Calu3 (cell line): ENCODE results near the gene NUP62. TPM values are rescaled to one million over a fixed set of nuclear protein-coding genes. Genes with fewer than 3 reads are reported as not detected.
A peak's percentile ranks its signal among the peaks of the same experiment; 100 is the strongest.

Source experiments
- BruUV-seq: library from RNA; stranded (reverse); fragments of 400-500 nt; replicated peaks from 2 replicates; lab custom pipeline; 2021; lab: Mats Ljungman, UMichigan
- CTCF ChIA-PET: fragments of 300-600 bp; sonication (Branson Sonifier 250); formaldehyde crosslinking; loops from one replicate; lab custom pipeline; 2022; ENCODE audit warnings: antibody characterized with exemption; lab: Charles Lee
- DNase-seq: peaks from one replicate; pipeline ENCODE4 v3.0.0; 2022
- H3K27ac Mint-ChIP-seq: one replicate; pipeline ENCODE4 v1.8.0; 2022; ENCODE audit warnings: mixed read lengths; ENCODE audit not compliant: unreplicated experiment
- H3K27me3 Mint-ChIP-seq: one replicate; pipeline ENCODE4 v1.8.0; 2022; ENCODE audit warnings: mixed read lengths; ENCODE audit not compliant: unreplicated experiment
- H3K36me3 Mint-ChIP-seq: one replicate; pipeline ENCODE4 v1.8.0; 2022; ENCODE audit warnings: mild to moderate bottlenecking, moderate library complexity, mixed read lengths; ENCODE audit not compliant: insufficient read depth, unreplicated experiment
- H3K4me1 Mint-ChIP-seq: one replicate; pipeline ENCODE4 v1.8.0; 2022; ENCODE audit warnings: mild to moderate bottlenecking, low read depth, mixed read lengths; ENCODE audit not compliant: unreplicated experiment
- H3K4me3 Mint-ChIP-seq: one replicate; pipeline ENCODE4 v1.8.0; 2022; ENCODE audit warnings: mild to moderate bottlenecking, low read depth, moderate library complexity, mixed read lengths; ENCODE audit not compliant: unreplicated experiment
- H3K9me3 Mint-ChIP-seq: one replicate; pipeline ENCODE4 v1.8.0; 2022; ENCODE audit warnings: low read depth, mixed read lengths; ENCODE audit not compliant: unreplicated experiment
- intact Hi-C: fragments of 100-400 bp; cut with micrococcal nuclease; formaldehyde crosslinking; loops from one replicate; pipeline ENCODE4 v1.10.0; 2022; ENCODE audit not compliant: unreplicated experiment
- total RNA-seq: library from RNA; stranded (reverse); gene quantifications from 2 replicates; pipeline ENCODE4 v1.2.3, GENCODE V29; 2022
- TF ChIP-seq, protein P1 (sequence below): fragments of 200-600 bp; IDR thresholded peaks from one replicate; pipeline ENCODE4 v1.8.0; 2022; ENCODE audit warnings: antibody characterized with exemption; ENCODE audit not compliant: unreplicated experiment

The NUP62 gene
- total RNA-seq, 1 experiment from 2014 or later, result 124 TPM

GRCh38 chr19:49911381-49912145 lies 17.7 kb downstream of the NUP62 start:
- Mint-ChIP-seq H3K4me1 (peaks cover 20% of the 10 kb centered on the region), H3K9me3 (no peaks in the 10 kb centered on the region), H3K4me3 (no peak overlapping the region), H3K36me3 (peaks cover 81% of the 10 kb centered on the region), H3K27ac (peak overlapping the region; percentile 22), H3K27me3 (no peaks in the 10 kb centered on the region)
- no TSS peak for BruUV-seq
- CTCF ChIA-PET, result interaction anchor here (0.6 to 1.6 kb wide), 3 partner anchors 18 to 279 kb away, joined by 3 read pairs; partner anchors contain the start of genes ATF5 and NUP62
- intact Hi-C loops, result no loop called here
- TF ChIP-seq, protein P1, sequence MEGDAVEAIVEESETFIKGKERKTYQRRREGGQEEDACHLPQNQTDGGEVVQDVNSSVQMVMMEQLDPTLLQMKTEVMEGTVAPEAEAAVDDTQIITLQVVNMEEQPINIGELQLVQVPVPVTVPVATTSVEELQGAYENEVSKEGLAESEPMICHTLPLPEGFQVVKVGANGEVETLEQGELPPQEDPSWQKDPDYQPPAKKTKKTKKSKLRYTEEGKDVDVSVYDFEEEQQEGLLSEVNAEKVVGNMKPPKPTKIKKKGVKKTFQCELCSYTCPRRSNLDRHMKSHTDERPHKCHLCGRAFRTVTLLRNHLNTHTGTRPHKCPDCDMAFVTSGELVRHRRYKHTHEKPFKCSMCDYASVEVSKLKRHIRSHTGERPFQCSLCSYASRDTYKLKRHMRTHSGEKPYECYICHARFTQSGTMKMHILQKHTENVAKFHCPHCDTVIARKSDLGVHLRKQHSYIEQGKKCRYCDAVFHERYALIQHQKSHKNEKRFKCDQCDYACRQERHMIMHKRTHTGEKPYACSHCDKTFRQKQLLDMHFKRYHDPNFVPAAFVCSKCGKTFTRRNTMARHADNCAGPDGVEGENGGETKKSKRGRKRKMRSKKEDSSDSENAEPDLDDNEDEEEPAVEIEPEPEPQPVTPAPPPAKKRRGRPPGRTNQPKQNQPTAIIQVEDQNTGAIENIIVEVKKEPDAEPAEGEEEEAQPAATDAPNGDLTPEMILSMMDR, result no peak
- DNase-seq, result no peak

DNA sequence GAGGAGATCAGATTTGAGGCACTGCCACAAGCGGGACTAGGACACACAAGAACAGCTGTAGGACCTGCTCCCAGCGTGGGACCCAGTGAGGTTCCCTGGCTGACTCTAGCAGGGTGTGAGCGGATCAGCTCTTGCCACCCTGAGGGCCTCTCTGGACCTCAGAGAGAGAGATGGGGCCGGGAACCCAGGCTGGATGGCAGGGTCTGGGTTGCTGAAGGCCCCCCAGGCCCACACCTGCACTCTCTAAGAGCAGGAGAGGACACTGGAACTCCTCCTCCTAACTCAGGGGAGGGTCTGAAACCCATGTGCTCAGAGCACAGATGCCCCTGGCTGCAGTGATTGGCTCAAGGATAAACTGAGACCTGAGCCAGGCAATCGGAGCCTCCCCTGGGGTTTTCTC lies 19.1 kb downstream of the NUP62 start:
- BruUV-seq, result no TSS peak
- TF ChIP-seq, protein P1, result no peak
- CTCF ChIA-PET, result interaction anchor here (0.6 to 1.6 kb wide), 3 partner anchors 9 to 229 kb away, joined by 3 to 4 read pairs (median 4); partner anchors contain the start of genes ATF5 and NUP62
- peaks cover 82% of the 10 kb centered on the region for H3K36me3 Mint-ChIP-seq
- intact Hi-C loops, result no loop called here
- peaks cover 13% of the 10 kb centered on the region for H3K4me1 Mint-ChIP-seq
- H3K27me3 Mint-ChIP-seq, result no peaks in the 10 kb centered on the region
- DNase-seq, result no peak
- H3K9me3 Mint-ChIP-seq, result no peaks in the 10 kb centered on the region
- no peak overlapping the region for H3K4me3 Mint-ChIP-seq
- no peak overlapping the region for H3K27ac Mint-ChIP-seq

- peaks cover 70% of the 10 kb centered on the region for H3K36me3 Mint-ChIP-seq
- no peak overlapping the region for H3K4me3 Mint-ChIP-seq
- no TSS peak for BruUV-seq
- CTCF ChIA-PET, result no interaction called here
- H3K27me3 Mint-ChIP-seq, result no peaks in the 10 kb centered on the region
- no peak for DNase-seq
- H3K27ac Mint-ChIP-seq, result peak overlapping the region; percentile 42
- no peaks in the 10 kb centered on the region for H3K9me3 Mint-ChIP-seq
- TF ChIP-seq, protein P1, result no peak
- H3K4me1 Mint-ChIP-seq, result peaks cover 12% of the 10 kb centered on the region
- intact Hi-C loops, result no loop called here
Measured at GRCh38 chr19:49908480-49909420, 20.6 kb downstream of the NUP62 start.

GRCh38 chr19:49907745-49908446 lies 21.4 kb downstream of the NUP62 start:
- TF ChIP-seq, protein P1, result no peak
- BruUV-seq, result no TSS peak
- CTCF ChIA-PET, result interaction anchor here (0.5 kb wide), 1 partner anchor 12 kb away, joined by 5 read pairs; no protein-coding TSS in a partner anchor
- Mint-ChIP-seq H3K36me3 (peaks cover 61% of the 10 kb centered on the region), H3K4me3 (no peak overlapping the region), H3K4me1 (peaks cover 12% of the 10 kb centered on the region), H3K9me3 (no peaks in the 10 kb centered on the region), H3K27me3 (no peaks in the 10 kb centered on the region), H3K27ac (peak overlapping the region; percentile 42)
- intact Hi-C loops, result no loop called here
- DNase-seq, result no peak
